A549 (cell line): ENCODE results near the gene BZW2. TPM values are rescaled to one million over a fixed set of nuclear protein-coding genes. Genes with fewer than 3 reads are reported as not detected.
A peak's percentile ranks its signal among the peaks of the same experiment; 100 is the strongest.

ENCODE experiments used
- ATAC-seq, 2 experiments: fragments of 200-7000 bp in 1 of 2; fragments of >200 bp in 1 of 2; cut with Nextera tagmentation in 1 of 2; cut with Tn5 transposase in 1 of 2; 3 replicates each; pipeline versions ENCODE4 v1.8.0 to v1.9.1; 2018 to 2020; ENCODE audit warnings: mild to moderate bottlenecking in 1 of 2, moderate library complexity in 1 of 2
- CTCF ChIA-PET: fragments of 300-600 bp; sonication (Branson Sonifier 250); formaldehyde crosslinking; extraction: SDS; loops from one replicate; lab custom pipeline; 2021; ENCODE audit warnings: antibody characterized with exemption, inconsistent platforms; lab: Yijun Ruan, JAX
- POLR2A ChIA-PET: fragments of 350-600 bp; formaldehyde crosslinking; extraction: SDS; loops from one replicate; lab custom pipeline; 2021; ENCODE audit warnings: antibody characterized with exemption, inconsistent platforms; lab: Yijun Ruan, JAX
- DNase-seq, 2 experiments: peaks; one replicate each; pipeline versions ENCODE4 v3.0.0 to v3.0.0-alpha.2; 2011 to 2016; ENCODE audit warnings: low read depth in 1 of 2, low spot score in 1 of 2
- FAIRE-seq: peaks from 2 replicates; lab custom pipeline; 2011; peaks lifted over from hg19 to GRCh38; lab: Jason Lieb, UNC
- H3K27ac ChIP-seq, 2 experiments: fragments of >200 bp; sonication (Bioruptor Twin); formaldehyde crosslinking; 3 replicates each; pipeline ENCODE4 v1.5.1; 2016 to 2017
- H3K4me1 ChIP-seq: fragments of >200 bp; sonication (Bioruptor Twin); formaldehyde crosslinking; 3 replicates; pipeline ENCODE4 v1.6.1; 2016
- H3K4me2 ChIP-seq: fragments of >200 bp; sonication (Bioruptor Twin); formaldehyde crosslinking; 3 replicates; pipeline ENCODE4 v1.6.1; 2016
- H3K4me3 ChIP-seq: fragments of >200 bp; sonication (Bioruptor Twin); formaldehyde crosslinking; 3 replicates; pipeline ENCODE4 v1.5.1; 2016
- H3K9me3 ChIP-seq: fragments of >200 bp; sonication (Bioruptor Twin); formaldehyde crosslinking; 3 replicates; pipeline ENCODE4 v1.6.1; 2016
- ATOH8 ChIP-seq: fragments of 250-450 bp; sonication (Bioruptor Pico); IDR thresholded peaks from 2 replicates; pipeline ENCODE4 v1.5.0; 2020; ENCODE audit warnings: low read depth, mild to moderate bottlenecking, moderate library complexity
- CBX2 ChIP-seq: fragments of 200-600 bp; sonication (generic); IDR thresholded peaks from 2 replicates; pipeline ENCODE4 v1.6.1; 2016; ENCODE audit warnings: low read depth, mild to moderate bottlenecking, borderline replicate concordance
- CHD4 ChIP-seq: fragments of 200-600 bp; sonication (generic); IDR thresholded peaks from 2 replicates; pipeline ENCODE4 v1.6.1; 2016; ENCODE audit warnings: antibody characterized with exemption, mild to moderate bottlenecking, borderline replicate concordance
- EHF ChIP-seq: fragments of 250-450 bp; sonication (Bioruptor Pico); IDR thresholded peaks from 2 replicates; pipeline ENCODE4 v1.5.0; 2020; ENCODE audit warnings: mild to moderate bottlenecking
- ELK1 ChIP-seq: fragments of 150-350 bp; IDR thresholded peaks from 2 replicates; pipeline ENCODE4 v1.6.1; 2014; ENCODE audit warnings: low read depth, mild to moderate bottlenecking, low read length
- FOXS1 ChIP-seq: fragments of 250-450 bp; sonication (Bioruptor Pico); IDR thresholded peaks from 2 replicates; pipeline ENCODE4 v1.5.0; 2020; ENCODE audit warnings: mild to moderate bottlenecking, moderate library complexity
- HDAC2 ChIP-seq: fragments of 200-600 bp; sonication (generic); IDR thresholded peaks from 2 replicates; pipeline ENCODE4 v1.6.1; 2016
- HEYL ChIP-seq: fragments of 250-450 bp; sonication (Bioruptor Pico); IDR thresholded peaks from 2 replicates; pipeline ENCODE4 v1.8.0; 2021; ENCODE audit warnings: mild to moderate bottlenecking, moderate library complexity
- HOXA7 ChIP-seq: fragments of 250-450 bp; sonication (Bioruptor Pico); IDR thresholded peaks from 2 replicates; pipeline ENCODE4 v1.5.0; 2020; ENCODE audit warnings: mild to moderate bottlenecking, moderate library complexity
- KDM1A ChIP-seq: fragments of 200-600 bp; sonication (generic); IDR thresholded peaks from 2 replicates; pipeline ENCODE4 v1.6.1; 2016; ENCODE audit warnings: low read depth, mild to moderate bottlenecking
- KDM5A ChIP-seq: fragments of 200-600 bp; sonication (generic); IDR thresholded peaks from 2 replicates; pipeline ENCODE4 v1.6.1; 2016; ENCODE audit warnings: antibody characterized with exemption, mild to moderate bottlenecking
- NFE2L2 ChIP-seq: fragments of 150-350 bp; conservative IDR thresholded peaks from 2 replicates; pipeline ENCODE4 v1.6.1; 2014; ENCODE audit warnings: low read length
- POLR2A ChIP-seq: IDR thresholded peaks from 2 replicates; pipeline ENCODE4 v1.6.1; 2012; ENCODE audit warnings: mild to moderate bottlenecking, low read length
- POLR2AphosphoS2 ChIP-seq: conservative IDR thresholded peaks from 2 replicates; pipeline ENCODE4 v1.6.1; 2012; ENCODE audit warnings: low read length, improper control_type of control experiment, inconsistent platforms
- REST ChIP-seq: fragments of 200-600 bp; sonication (generic); IDR thresholded peaks from 2 replicates; pipeline ENCODE4 v1.6.1; 2016; ENCODE audit warnings: antibody characterized with exemption, mild to moderate bottlenecking, moderate library complexity
- RFX5 ChIP-seq: fragments of 450-650 bp; IDR thresholded peaks from 2 replicates; pipeline ENCODE4 v1.7.1; 2014; ENCODE audit warnings: antibody characterized with exemption, mild to moderate bottlenecking, moderate library complexity
- WGBS: methylation state at CpG from one replicate; pipeline ENCODE4 v1.1.6; 2017; ENCODE audit errors: missing lambda C conversion rate; 5-methylcytosine and 5-hydroxymethylcytosine counted together
- polyA plus RNA-seq, 4 experiments: library from polyadenylated mRNA; depleted of rRNA in 3 of 4; stranded (reverse); fragments of >200 nt; fragmentation: RNase III in 1 of 4; extraction: RNeasy Plus Mini Kit Qiagen cat#74134 plus additional on column Dnase treatment in 1 of 4; gene quantifications; 2 replicates in 3 of 4; 3 replicates in 1 of 4; pipeline ENCODE4 v1.2.3, GENCODE V29; 2011 to 2017
- TF ChIP-seq, protein P1 (sequence below): fragments of >200 bp; sonication (Bioruptor Twin); formaldehyde crosslinking; IDR thresholded peaks from 3 replicates; pipeline ENCODE4 v1.5.1; 2016

Gene BZW2
- polyA plus RNA-seq, 2 of the 4 experiments (the other 2 are of a cell fraction), result 72.4 to 101 TPM

GRCh38 chr7:16661924-16662323 lies 15.9 kb downstream of the BZW2 start:
- WGBS, result 86% methylated on average over 1 of the region's 1 CpG
- peak in 1 of 2 experiments; percentile 18; a peak in 1 of 6 replicates for ATAC-seq
- POLR2A ChIA-PET, result interaction anchor here (0.6 kb wide), 1 partner anchor 15 kb away, joined by 3 read pairs; no protein-coding TSS in a partner anchor
- Histone ChIP-seq H3K4me2 (no peak overlapping the region; the same call in 2 of the 3 replicates), H3K27ac (peak overlapping the region in 1 of 2 experiments; percentile 48; a peak in 2 of 6 replicates), H3K4me3 (no peak overlapping the region), H3K9me3 (no peaks in the 10 kb centered on the region), H3K4me1 (peaks cover 48% of the 10 kb centered on the region)
- DNase-seq, result no peak
- CTCF ChIA-PET, result no interaction called here
- TF ChIP-seq REST (no peak), CHD4 (no peak), POLR2A (no peak), HOXA7 (CRISPR knock-in tag) (no peak), NFE2L2 (no peak), FOXS1 (CRISPR knock-in tag) (no peak), CBX2 (no peak), ATOH8 (CRISPR knock-in tag) (no peak)
- TF ChIP-seq, protein P1, sequence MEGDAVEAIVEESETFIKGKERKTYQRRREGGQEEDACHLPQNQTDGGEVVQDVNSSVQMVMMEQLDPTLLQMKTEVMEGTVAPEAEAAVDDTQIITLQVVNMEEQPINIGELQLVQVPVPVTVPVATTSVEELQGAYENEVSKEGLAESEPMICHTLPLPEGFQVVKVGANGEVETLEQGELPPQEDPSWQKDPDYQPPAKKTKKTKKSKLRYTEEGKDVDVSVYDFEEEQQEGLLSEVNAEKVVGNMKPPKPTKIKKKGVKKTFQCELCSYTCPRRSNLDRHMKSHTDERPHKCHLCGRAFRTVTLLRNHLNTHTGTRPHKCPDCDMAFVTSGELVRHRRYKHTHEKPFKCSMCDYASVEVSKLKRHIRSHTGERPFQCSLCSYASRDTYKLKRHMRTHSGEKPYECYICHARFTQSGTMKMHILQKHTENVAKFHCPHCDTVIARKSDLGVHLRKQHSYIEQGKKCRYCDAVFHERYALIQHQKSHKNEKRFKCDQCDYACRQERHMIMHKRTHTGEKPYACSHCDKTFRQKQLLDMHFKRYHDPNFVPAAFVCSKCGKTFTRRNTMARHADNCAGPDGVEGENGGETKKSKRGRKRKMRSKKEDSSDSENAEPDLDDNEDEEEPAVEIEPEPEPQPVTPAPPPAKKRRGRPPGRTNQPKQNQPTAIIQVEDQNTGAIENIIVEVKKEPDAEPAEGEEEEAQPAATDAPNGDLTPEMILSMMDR, result no peak
- no peak for FAIRE-seq

- no peak for TF ChIP-seq RFX5
- peak in 1 of 2 experiments; percentile 7; a peak in 1 of 6 replicates for ATAC-seq
- 87% methylated on average over 3 of the region's 3 CpGs for WGBS
- Histone ChIP-seq H3K4me2 (peak overlapping the region; percentile 63), H3K27ac (peak overlapping the region; percentile 83 to 85), H3K4me1 (peaks cover 37% of the 10 kb centered on the region), H3K9me3 (no peaks in the 10 kb centered on the region), H3K4me3 (no peak overlapping the region)
- ChIA-PET CTCF (interaction anchor here (1.0 to 2.5 kb wide), 2 partner anchors 22 to 28 kb away, joined by 4 to 7 read pairs; partner anchors contain the start of genes ANKMY2 and BZW2), POLR2A (interaction anchor here (0.9 to 3.5 kb wide), 5 partner anchors 9 to 247 kb away, joined by 4 to 48 read pairs (median 8); partner anchors contain the start of genes ANKMY2, BZW2 and CRPPA)
- DNase-seq, result no peak
- FAIRE-seq, result no peak
Observed at GRCh38 chr7:16667355-16667754, 21.4 kb downstream of the BZW2 start.

DNA sequence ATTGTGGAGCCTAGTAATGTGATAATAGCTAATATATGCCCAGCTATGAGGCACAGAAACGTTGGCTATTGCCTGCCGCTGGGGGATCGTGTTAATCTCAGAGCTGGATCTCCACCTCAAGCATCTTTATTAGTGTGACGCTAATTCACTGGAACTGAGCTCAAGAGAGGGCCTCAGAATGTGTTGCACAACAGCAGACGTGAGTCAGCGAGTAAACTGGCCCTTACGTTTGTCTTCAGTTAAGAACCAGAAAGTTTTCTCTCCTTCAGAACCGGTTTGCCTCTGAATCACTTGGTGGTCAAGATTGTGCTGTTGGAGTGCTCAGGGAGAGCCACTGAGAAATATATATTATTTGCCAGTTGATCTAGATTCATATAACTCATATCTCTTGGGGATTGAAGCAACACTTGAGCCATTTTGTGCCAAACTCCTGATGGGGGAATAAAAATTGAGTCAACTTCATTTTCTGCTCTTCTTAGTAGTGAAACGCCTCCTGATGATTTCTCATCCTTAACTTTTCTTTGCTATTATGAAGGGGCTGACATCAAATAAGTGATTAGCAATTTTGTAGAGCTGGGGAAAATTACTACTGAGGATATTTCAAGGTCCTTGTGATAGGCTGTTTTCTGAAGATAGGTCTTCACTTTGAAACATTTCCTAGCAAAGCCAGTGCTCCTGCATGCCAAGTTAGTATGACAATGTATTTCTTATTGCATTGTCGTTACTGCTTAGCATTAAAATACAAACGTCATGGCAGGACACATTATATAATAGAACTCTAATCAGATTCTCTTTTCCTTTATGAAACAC lies 22.3 kb downstream of the BZW2 start:
- peaks cover 29% of the 10 kb centered on the region for H3K4me1 ChIP-seq
- H3K27ac ChIP-seq, result peak overlapping the region; percentile 83 to 85
- ChIA-PET CTCF (interaction anchor here (1.0 to 2.5 kb wide), 2 partner anchors 23 to 27 kb away, joined by 4 to 7 read pairs; partner anchors contain the start of genes ANKMY2 and BZW2), POLR2A (interaction anchor here (0.9 to 3.5 kb wide), 5 partner anchors 10 to 247 kb away, joined by 4 to 48 read pairs (median 8); partner anchors contain the start of genes ANKMY2, BZW2 and CRPPA)
- DNase-seq (peak; percentile 88 to 96), FAIRE-seq (peak; percentile 85), ATAC-seq (peak; percentile 98 to 99)
- H3K4me3 ChIP-seq, result no peak overlapping the region
- H3K9me3 ChIP-seq, result no peaks in the 10 kb centered on the region
- H3K4me2 ChIP-seq, result peak overlapping the region; percentile 63
- 4% methylated on average over 11 of the region's 11 CpGs for WGBS
- TF ChIP-seq NFE2L2 (0 out of 2 replicates have a peak, but pooled peaks have one; percentile 6), HDAC2 (no peak), KDM1A (no peak), KDM5A (no peak), POLR2AphosphoS2 (no peak), EHF (peak; percentile 98), ELK1 (no peak), ATOH8 (CRISPR knock-in tag) (peak; percentile 94), REST (no peak), HEYL (CRISPR knock-in tag) (peak; percentile 96)
